RKO (cell line): ENCODE results near the gene GYS1.
A peak's percentile ranks its signal among the peaks of the same experiment; 100 is the strongest.
"Not testable (repeated sequence)": the region's sequence is repeated elsewhere in the genome, so short reads cannot be mapped to it uniquely, and the experiment has no call there.

Source experiments
- DNase-seq: peaks from one replicate; pipeline ENCODE4 v3.0.0-alpha.2; 2016; ENCODE audit warnings: low spot score

GYS1 gene

GRCh38 chr19:48938256-48938655 is 54.9 kb downstream of the GYS1 start:
- no peak for DNase-seq

GRCh38 chr19:48935864-48936263 is 57.2 kb downstream of the GYS1 start:
- no peak for DNase-seq

- no peak for DNase-seq
Observed at GRCh38 chr19:48934837-48935236, 58.3 kb downstream of the GYS1 start.

- DNase-seq: peak; percentile 76
Observed at GRCh38 chr19:48933382-48933932, 59.7 kb downstream of the GYS1 start, which contains the start of gene DHDH. Gene DHDH, plus strand, starts transcription at chr19:48933699. Its CDS starts 23 bp downstream, at chr19:48933722.

- no peak for DNase-seq
Observed at GRCh38 chr19:48928164-48929025, 64.7 kb downstream of the GYS1 start.

- not testable (repeated sequence) for DNase-seq
Observed at GRCh38 chr19:48927692-48928091, 65.4 kb downstream of the GYS1 start.

GRCh38 chr19:48926909-48927308 is 66.2 kb downstream of the GYS1 start:
- peak; percentile 96 for DNase-seq

GRCh38 chr19:48925890-48926289 is 67.2 kb downstream of the GYS1 start:
- DNase-seq: not testable (repeated sequence)

- peak; percentile 56 for DNase-seq
Observed at GRCh38 chr19:48925240-48925843, 67.8 kb downstream of the GYS1 start.

GRCh38 chr19:48922548-48923490 is 70.3 kb downstream of the GYS1 start:
- no peak for DNase-seq

GRCh38 chr19:48921721-48922500 is 71.2 kb downstream of the GYS1 start:
- no peak for DNase-seq

- no peak for DNase-seq
Observed at GRCh38 chr19:48920949-48921348, 72.2 kb downstream of the GYS1 start.

- DNase-seq: not testable (repeated sequence)
Observed at GRCh38 chr19:48919271-48919670, 73.8 kb downstream of the GYS1 start.

GRCh38 chr19:48918801-48919247 is 74.3 kb downstream of the GYS1 start:
- DNase-seq: peak; percentile 48
